Cardiac fibroblast (primary cell): Measurements from ENCODE around the gene FGF6.

Experiments used
- DNase-seq, 2 donors: peaks; one replicate each; pipeline versions ENCODE4 v3.0.0 to v3.0.0-alpha.2; 2010; ENCODE audit warnings: low read depth in 2 of 2
- H3K4me3 ChIP-seq, 2 donors: replicated peaks in 1 of 2; 1 replicate in 1 of 2; 2 replicates in 1 of 2; pipeline ENCODE4 v1.5.1; 2011; ENCODE audit warnings: low read depth in 2 of 2, low read length in 2 of 2, mild to moderate bottlenecking in 2 of 2, moderate library complexity in 1 of 2
- CTCF ChIP-seq: IDR thresholded peaks from one replicate; pipeline ENCODE4 v1.5.1; 2011; ENCODE audit warnings: low read depth, mild to moderate bottlenecking, low read length, inconsistent platforms

FGF6 gene

GRCh38 chr12:4445156-4446101, at the start of gene FGF6:
FGF6 (minus strand) TSS chr12:4445815; CDS start chr12:4445570, 245 bp downstream.
- no peak for TF ChIP-seq CTCF
- DNase-seq: no peak
- no peak within 1 kb of the TSS for H3K4me3 ChIP-seq

- no peak for DNase-seq
- TF ChIP-seq CTCF: no peak
- H3K4me3 ChIP-seq: no peak overlapping the region
Measured at GRCh38 chr12:4490973-4491372, 45.4 kb upstream of the FGF6 start.

GRCh38 chr12:4489556-4489955, 43.9 kb upstream of the FGF6 start:
- TF ChIP-seq CTCF: no peak
- no peak for DNase-seq
- no peak overlapping the region for H3K4me3 ChIP-seq

GRCh38 chr12:4486980-4487379, 41.4 kb upstream of the FGF6 start:
- DNase-seq: no peak

GRCh38 chr12:4486049-4486699, 40.6 kb upstream of the FGF6 start:
- no peak for TF ChIP-seq CTCF
- no peak overlapping the region for H3K4me3 ChIP-seq
- no peak for DNase-seq

More at GRCh38 chr12:4486980-4487379, 41.4 kb upstream of the FGF6 start:
- no peak overlapping the region for H3K4me3 ChIP-seq
- TF ChIP-seq CTCF: no peak

- TF ChIP-seq CTCF: no peak
- peak in 1 of 2 donors; percentile 18 for DNase-seq
- H3K4me3 ChIP-seq: no peak overlapping the region
Measured at GRCh38 chr12:4483885-4484823, 38.5 kb upstream of the FGF6 start.
